Mesangial cell (primary cell): ENCODE results near the gene NNAT. TPM values are rescaled to one million over a fixed set of nuclear protein-coding genes. Genes with fewer than 3 reads are reported as not detected.

Experiments used
- total RNA-seq: library from RNA; depleted of rRNA; stranded (reverse); fragments of >200 nt; gene quantifications from 2 replicates; pipeline ENCODE4 v1.2.3, GENCODE V29; 2015

The NNAT gene
- total RNA-seq, result 20.9 and 41.1 TPM in 2 replicates

GRCh38 chr20:37521061-37521771, at the start of gene NNAT:
Gene NNAT, plus strand, starts transcription at chr20:37521250. Its CDS starts 82 bp downstream, at chr20:37521332.

GRCh38 chr20:37527638-37528445, 6.8 kb downstream of the NNAT start, which contains the start of gene BLCAP:
Gene BLCAP, minus strand, starts transcription at chr20:37527876. Its CDS starts 8,702 bp downstream, at chr20:37519174.

Other genes with a start within 250 kb of the NNAT start
- 28.8 and 41.3 TPM in 2 replicates for gene MANBAL, start 231.6 kb upstream of the NNAT start, total RNA-seq
- gene SRC, start 175.1 kb upstream of the NNAT start, total RNA-seq, result 23.5 and 33.1 TPM in 2 replicates
- gene BLCAP, start 6.6 kb downstream of the NNAT start, total RNA-seq, result 27.4 and 36.4 TPM in 2 replicates
- 21.3 and 27.9 TPM in 2 replicates for gene CTNNBL1, start 172.8 kb downstream of the NNAT start, total RNA-seq